HG02571 (cell line): ENCODE measurements around the gene CBFA2T3.
"Not testable (repeated sequence)": the region's sequence is repeated elsewhere in the genome, so short reads cannot be mapped to it uniquely, and the experiment has no call there.

Source experiments
- ATAC-seq: cut with Tn5 transposase; IDR thresholded peaks from one replicate; pipeline ENCODE4 v1.9.1; 2021; ENCODE audit warnings: mild to moderate bottlenecking, moderate library complexity; ENCODE audit not compliant: unreplicated experiment

CBFA2T3 gene

GRCh38 chr16:88894681-88895300 lies 82.2 kb downstream of the CBFA2T3 start:
- no peak for ATAC-seq

- ATAC-seq: not testable (repeated sequence)
These were observed 82.7 kb downstream of the CBFA2T3 start for GRCh38 chr16:88894266-88894665.

DNA sequence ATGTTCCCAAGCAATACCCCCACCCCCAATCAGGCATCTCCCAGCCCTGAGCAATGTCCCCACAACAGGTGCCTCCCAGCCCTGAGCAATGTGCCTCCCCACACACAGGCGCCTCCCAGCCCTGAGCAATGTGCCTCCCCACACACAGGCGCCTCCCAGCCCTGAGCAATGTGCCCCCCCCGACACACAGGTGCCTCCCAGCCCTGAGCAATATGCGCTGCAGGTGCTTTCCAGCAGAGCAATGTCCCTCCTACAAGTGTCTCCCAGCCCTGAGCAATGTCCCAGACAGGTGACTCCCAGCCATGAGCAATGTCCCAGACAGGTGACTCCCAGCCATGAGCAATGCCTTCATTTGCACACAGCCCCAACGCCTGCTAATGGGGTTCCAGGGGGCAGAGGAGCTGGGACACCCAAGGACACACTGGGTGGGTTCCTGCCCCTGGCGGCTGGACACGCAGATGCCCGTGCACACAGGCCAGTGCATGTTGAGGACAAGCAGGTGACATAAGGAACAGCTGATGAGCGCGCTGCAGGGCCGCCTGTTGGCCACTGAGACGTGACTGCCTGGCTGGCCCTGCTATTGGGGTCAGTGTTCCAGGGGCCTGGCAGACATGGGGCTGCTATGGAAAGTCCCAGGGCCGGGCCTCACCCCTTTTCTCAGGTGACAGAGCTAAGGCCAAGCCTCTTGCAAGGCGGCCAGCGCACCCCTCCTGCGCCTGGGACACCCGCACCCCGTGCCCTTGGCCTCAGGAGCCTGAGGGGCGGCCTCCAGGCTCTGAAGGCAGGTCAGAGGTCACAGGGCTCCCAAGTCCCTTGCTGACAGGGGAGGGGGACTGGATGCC lies 83.7 kb downstream of the CBFA2T3 start:
- no peak for ATAC-seq

- ATAC-seq: no peak
These were observed 84.9 kb downstream of the CBFA2T3 start for GRCh38 chr16:88892065-88892464.

DNA sequence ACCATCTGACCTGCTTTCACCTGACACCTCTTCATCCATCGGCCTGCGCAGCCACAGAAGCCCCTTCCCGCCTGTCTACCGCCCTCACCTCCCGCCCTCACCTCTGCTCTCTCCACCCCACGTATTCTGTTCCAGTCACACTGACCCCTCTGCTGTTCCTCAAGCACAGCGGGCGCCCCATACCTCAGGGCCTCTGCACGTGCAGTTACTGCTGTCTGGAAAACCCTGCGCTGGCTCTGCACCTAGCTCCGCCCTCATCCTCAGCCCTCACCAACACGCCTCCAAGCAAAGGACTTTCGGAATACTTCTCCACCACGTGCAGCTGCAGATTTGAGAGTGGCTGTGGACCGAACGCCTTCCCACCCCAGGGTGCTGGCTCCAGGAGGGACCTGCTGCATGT lies 85.9 kb downstream of the CBFA2T3 start:
- no peak for ATAC-seq

GRCh38 chr16:88889702-88890352 lies 87.2 kb downstream of the CBFA2T3 start:
- ATAC-seq: not testable (repeated sequence)

DNA sequence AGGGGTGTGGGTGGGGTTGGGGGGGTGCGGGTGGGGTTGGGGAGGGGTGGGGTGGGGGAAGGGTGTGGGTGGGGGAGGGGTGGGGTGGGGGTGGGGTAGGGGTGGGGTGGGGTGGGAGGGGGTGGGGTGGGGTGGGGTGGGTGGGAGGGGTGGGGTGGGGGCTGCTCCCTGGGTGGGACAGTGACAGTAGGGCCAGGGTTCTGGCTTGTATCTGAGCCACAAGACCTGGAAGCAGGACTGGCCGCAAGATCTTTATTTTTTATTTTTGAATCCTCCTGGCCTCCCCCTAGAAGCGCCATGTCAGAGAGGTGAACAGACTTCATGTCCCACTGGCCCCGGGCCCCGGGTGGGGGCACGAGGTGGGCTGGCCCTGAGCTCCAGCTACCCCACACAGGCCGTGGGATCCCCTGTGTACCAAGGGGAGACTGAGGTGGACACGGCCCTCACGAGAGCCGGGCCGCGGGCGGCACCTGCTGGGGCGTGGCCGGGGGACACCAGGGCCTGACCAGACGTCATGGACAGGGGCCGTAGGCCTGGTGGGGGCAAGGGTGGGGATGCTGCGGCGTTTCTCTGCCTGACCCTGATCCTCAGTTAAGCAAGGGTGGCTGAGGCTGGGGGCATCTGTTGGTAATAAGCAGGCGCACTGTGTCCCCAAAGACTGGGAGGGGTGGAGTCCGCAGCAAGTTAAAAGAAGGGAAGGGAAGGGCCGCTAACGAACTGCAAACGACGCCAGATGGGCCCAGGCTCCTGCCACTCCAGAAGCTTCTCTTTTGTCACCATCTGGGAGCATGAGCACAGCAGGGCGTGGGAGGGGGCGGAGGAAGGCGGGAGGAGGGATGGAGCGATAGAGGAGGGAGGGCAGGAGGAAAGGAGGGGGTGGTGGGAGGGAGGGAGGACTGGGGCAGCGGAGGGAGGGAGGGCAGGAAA lies 88.3 kb downstream of the CBFA2T3 start:
- ATAC-seq: no peak

GRCh38 chr16:88888057-88888456 lies 89.0 kb downstream of the CBFA2T3 start:
- ATAC-seq: no peak

DNA sequence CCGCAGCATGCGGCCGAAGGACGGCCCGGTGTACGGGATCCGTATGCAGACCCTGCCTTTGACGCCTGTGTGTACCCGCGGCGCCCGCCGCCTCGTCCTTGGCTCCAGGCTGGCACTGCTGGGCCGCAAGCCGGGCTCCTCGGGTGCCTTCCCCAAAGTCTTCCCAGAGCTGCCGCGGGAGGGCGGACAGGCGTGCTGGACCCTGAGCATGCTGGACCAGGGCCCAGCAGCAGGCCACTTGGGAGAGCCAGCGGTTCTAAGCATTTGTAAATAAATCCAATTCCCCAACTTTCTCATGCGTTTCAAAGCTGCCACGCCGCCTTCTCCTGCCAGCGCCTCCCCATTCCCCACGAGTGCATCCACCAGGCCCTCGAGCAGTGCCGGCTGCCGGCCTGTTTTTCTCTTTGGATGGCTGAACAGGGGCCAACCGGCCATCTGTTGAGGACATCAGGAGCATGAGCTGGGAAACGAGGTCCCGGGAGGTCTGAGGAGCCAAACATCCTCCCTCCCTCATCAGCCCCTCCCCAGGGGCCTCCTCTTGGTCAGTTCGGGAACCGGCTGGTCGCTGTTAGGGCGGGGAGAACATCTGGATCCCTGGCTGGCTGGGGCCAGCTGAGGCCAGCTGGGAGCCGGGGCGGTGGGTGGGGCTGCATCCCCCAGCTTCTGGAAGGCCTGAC lies 90.0 kb downstream of the CBFA2T3 start:
- ATAC-seq: no peak

DNA sequence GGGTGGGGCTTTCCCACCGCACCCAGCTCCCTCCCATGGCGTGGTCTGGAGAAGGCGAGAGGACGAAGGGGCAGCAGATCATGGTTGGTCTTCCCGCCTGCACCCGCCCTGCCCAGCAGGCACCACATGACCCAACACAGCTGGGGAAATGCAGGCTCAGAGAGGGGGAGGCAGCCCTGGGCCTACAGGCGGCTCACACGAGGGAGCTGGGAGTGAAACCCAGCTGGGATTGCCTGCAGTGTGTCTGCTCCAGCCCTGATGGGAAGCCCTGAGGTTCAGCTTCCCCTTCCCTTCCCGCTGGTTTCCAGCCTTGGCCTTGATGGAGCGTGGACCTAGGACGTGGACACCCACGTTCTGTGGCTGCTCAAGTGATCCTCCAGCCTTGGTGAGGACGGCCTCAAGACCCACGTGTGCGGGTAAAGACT lies 90.6 kb downstream of the CBFA2T3 start:
- ATAC-seq: no peak

DNA sequence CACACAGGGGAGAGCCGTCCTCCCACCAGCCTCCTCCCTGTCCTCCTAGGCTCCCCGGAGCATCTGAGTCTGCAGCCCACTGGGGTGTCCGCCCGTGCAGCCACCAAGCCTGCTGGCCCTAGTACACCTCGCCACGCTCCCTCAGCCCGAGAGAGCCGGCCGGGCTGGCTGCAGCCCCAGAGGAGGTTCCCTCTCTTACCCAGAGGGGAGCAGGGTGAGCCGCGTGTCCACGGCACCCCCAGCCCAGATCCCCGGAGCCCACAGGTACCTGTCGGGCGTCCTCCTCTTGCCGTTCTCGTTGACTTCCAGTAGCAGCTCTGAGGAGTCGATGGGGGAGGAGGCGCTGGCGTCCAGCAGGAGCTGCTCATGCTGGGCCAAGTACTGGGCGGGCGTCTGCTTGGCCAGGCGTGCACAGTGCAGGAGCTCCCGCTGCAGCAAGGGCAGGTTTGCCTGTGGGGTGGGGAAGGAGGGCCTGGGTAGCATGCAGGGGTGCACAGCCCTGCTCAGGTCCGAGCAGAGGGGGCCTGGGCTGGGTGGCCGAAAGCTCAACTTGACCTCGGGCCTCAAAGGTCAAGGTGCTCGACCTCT lies 91.2 kb downstream of the CBFA2T3 start:
- ATAC-seq: no peak

- no peak for ATAC-seq
These were observed 92.3 kb downstream of the CBFA2T3 start for GRCh38 chr16:88884569-88885271.

- ATAC-seq: no peak
These were observed 93.1 kb downstream of the CBFA2T3 start for GRCh38 chr16:88883946-88884345.

GRCh38 chr16:88883117-88883895 lies 93.7 kb downstream of the CBFA2T3 start:
- ATAC-seq: no peak

DNA sequence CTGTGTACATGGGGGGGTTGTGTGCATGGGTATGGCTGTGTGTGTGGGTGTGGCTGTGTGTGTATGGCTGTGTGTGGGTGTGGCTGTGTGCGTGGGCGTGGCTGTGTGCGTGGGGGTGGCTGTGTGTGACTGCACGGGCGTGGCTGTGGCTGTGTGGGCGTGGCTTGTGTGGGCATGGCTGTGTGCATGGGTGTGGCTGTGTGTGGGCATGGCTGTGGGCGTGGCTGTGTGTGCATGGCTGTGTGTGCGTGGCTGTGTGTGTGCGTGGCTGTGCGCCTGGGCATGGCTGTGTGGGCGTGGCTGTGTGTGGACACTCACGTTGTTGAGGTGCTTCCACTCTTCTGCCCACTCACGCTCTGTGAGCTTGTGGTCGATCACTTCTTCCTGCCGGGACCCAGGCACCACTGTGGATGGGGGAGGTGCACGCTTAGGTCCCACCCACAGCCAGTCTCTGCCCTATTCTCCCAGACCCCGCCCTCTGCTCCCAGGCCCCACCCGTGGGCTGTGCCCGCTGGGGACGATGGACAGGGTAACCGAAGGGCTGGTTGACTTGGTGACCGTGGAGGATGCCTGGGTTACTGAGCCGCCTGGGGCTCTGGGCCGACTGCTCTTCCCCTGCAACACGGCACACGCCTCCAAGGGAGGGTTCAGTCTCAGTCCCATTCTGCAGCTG lies 94.5 kb downstream of the CBFA2T3 start:
- ATAC-seq: no peak

GRCh38 chr16:88881675-88882357 lies 95.2 kb downstream of the CBFA2T3 start:
- no peak for ATAC-seq

DNA sequence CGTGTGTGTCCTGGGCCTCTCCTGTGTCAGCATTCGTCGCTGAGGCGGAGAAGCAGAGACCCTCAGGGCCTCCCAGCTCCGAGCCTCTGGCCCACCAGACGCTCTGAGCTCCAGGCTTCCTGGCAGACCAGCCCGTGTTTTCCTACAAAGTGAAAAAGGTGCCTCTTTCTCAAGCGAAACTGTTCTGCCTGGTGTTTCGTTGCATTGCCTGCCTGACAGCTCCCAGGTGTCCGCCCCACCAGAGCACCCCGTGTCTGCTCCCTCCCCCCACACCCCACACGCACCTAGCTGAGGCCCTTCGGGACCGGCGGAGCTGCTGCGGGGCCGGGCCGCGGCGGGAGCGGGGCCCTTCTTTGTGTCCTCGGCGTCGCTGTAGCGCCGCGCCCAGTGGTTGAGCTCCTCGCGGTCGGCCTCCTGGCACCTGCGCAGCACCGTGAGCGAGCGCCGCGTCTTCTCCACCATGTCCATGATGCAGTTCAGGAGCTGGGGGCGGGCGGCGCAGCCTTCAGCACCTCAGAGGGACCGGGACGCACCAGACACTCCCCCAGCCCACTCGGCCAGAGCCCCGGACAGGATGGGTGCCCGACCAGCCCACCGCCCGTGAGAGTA lies 95.9 kb downstream of the CBFA2T3 start:
- ATAC-seq: no peak
